Central memory CD8-positive, alpha-beta T cell (primary cell): ENCODE results near the gene EZH1.

Experiments
- ATAC-seq: fragments of 150-1000 bp; cut with Tn5 transposase; replicated peaks from 2 replicates; pipeline ENCODE4 v1.10.0; 2022; ENCODE audit warnings: mild to moderate bottlenecking, moderate FRiP score, moderate number of reproducible peaks; ENCODE audit not compliant: poor library complexity, severe bottlenecking; ENCODE audit errors: extremely low read depth
- DNase-seq, 2 donors: peaks; one replicate each; pipeline ENCODE4 v3.0.0; 2021; ENCODE audit warnings: low spot score in 2 of 2
- H3K27ac Mint-ChIP-seq: one replicate; pipeline ENCODE4 v1.8.0; 2022; ENCODE audit warnings: low read depth, mild to moderate bottlenecking, moderate library complexity, mixed read lengths
- H3K27me3 Mint-ChIP-seq: one replicate; pipeline ENCODE4 v1.8.0; 2022; ENCODE audit warnings: mixed read lengths
- H3K36me3 Mint-ChIP-seq: one replicate; pipeline ENCODE4 v1.8.0; 2022; ENCODE audit warnings: mild to moderate bottlenecking, moderate library complexity, mixed read lengths; ENCODE audit not compliant: insufficient read depth
- H3K4me1 Mint-ChIP-seq: one replicate; pipeline ENCODE4 v1.8.0; 2022; ENCODE audit warnings: mixed read lengths
- H3K4me3 Mint-ChIP-seq: one replicate; pipeline ENCODE4 v1.8.0; 2022; ENCODE audit warnings: mild to moderate bottlenecking, moderate library complexity, mixed read lengths
- H3K9me3 Mint-ChIP-seq: one replicate; pipeline ENCODE4 v1.8.0; 2022; ENCODE audit warnings: mixed read lengths

EZH1 gene

DNA sequence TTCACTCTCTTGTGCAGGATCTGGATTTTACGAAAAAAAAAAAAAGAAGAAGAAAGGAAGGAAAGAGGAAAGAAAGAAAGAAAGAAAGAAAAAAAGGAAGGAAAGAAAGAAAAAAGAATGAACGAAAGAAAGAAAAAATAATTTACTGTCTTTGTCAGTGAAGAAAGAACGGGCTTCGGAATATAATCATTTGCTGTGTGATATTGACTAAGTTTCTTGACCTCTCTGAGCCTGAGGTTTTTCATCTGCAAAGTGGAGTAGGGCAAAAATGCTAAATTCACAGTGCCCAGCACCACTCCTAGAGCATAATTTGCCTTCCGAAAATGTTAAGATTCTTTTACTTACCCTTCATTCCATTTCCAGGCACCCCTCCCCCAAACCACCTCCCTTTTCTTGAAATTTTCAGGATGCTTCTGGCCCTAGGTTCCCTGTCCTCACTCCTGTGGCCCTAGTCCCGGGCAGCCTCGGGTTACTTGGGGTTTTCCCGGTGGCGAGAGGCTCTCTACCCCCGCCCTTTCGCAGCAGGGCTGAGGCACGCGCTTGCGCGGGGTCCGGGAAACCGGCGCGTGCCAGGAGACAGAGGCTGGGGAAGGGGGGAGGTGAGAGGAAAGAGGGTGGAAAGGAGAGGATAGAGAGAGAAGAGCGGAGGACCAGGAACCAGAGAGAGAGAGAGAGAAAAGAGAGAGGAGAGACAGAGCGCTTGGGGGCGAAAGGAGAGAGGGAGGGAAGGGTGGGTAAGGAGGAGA lies 62.7 kb downstream of the EZH1 start, which contains the start of gene CNTNAP1:
Gene CNTNAP1, plus strand, starts transcription at position 556 of the 746 bp plus-strand sequence. CDS start 299 bp downstream, outside the sequence.
- Mint-ChIP-seq H3K9me3 (no peaks in the 10 kb centered on the region), H3K4me3 (peak within 1 kb of the TSS; percentile 59), H3K27ac (peak within 1 kb of the TSS; percentile 46), H3K27me3 (peaks cover 36% of the 10 kb centered on the region), H3K4me1 (peaks cover 52% of the 10 kb centered on the region), H3K36me3 (peaks cover 13% of the 10 kb centered on the region)
- ATAC-seq, result no peak
- DNase-seq, result no peak

DNA sequence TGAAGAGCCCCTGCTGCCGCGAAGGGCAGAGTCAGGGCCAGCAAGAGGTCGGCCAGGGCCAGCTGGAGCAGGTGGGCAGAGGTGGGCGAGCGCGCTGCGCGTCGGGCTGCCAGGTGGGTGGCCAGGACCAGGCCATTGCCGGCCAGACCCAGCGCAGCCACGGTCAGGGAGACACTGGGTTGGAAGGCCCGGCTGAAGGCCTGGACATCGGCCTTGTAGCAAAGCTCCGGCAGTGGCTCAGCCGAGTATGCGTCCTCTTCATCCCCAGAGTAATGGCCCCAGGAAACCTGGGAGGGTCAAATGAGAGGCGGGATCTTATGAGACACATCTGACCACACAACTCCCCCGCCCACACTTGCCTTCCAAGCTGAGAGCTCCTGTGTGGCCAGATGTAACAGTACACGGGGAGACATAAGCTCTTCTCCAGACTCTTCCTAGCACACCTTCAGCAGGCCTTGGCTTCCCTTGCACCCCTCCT lies 64.5 kb downstream of the EZH1 start:
- Mint-ChIP-seq H3K4me3 (peak overlapping the region; percentile 85), H3K27me3 (peaks cover 48% of the 10 kb centered on the region), H3K9me3 (no peaks in the 10 kb centered on the region), H3K36me3 (peaks cover 12% of the 10 kb centered on the region), H3K27ac (peak overlapping the region; percentile 46), H3K4me1 (peaks cover 57% of the 10 kb centered on the region)
- no peak for ATAC-seq
- DNase-seq, result no peak

DNA sequence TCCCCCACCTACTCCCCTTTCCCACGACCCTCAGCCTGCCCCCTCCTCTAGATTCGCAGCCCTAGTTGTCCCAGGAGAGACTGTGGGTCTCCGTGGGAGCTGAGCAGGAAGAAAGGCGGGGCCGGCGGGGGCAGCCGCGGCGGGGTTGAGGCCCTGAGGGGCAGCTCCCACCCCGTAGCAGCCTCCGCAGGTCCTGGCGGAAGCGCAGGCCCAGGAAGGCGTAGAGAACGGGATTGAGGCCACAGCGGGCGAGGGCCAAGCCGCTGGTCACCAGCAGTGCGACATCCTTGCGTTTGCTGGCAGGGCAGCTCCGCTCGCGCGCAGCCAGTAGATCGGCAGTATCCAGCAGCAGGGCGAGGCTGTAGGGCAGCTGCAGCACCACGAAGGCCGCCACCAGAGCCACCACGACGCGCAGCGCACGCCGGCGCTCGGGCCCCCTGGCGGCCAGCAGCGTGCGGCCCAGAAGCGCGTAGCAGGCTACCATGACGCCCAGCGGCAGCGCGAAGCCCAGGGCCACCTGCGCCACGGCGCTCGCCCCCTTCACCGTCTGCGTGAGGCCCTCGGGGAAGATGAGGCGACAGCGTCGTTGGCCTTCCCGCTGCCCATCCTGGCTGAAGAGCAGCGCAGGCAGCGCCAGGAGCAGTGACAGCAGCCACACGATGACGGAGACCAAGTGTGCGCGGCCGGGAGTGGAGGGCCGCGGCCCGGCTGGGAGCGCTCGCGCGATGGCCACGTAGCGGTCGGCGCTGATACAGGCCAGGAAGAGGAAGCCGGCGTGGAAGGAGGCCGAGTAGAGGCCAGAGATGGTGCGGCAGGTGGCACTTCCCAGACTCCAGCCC lies 65.1 kb downstream of the EZH1 start:
- no peak overlapping the region for H3K27ac Mint-ChIP-seq
- peak overlapping the region; percentile 85 for H3K4me3 Mint-ChIP-seq
- H3K27me3 Mint-ChIP-seq, result peaks cover 52% of the 10 kb centered on the region
- peak; percentile 53 to 66 for DNase-seq
- H3K36me3 Mint-ChIP-seq, result peaks cover 12% of the 10 kb centered on the region
- peaks cover 61% of the 10 kb centered on the region for H3K4me1 Mint-ChIP-seq
- peak; percentile 61 for ATAC-seq
- no peaks in the 10 kb centered on the region for H3K9me3 Mint-ChIP-seq

DNA sequence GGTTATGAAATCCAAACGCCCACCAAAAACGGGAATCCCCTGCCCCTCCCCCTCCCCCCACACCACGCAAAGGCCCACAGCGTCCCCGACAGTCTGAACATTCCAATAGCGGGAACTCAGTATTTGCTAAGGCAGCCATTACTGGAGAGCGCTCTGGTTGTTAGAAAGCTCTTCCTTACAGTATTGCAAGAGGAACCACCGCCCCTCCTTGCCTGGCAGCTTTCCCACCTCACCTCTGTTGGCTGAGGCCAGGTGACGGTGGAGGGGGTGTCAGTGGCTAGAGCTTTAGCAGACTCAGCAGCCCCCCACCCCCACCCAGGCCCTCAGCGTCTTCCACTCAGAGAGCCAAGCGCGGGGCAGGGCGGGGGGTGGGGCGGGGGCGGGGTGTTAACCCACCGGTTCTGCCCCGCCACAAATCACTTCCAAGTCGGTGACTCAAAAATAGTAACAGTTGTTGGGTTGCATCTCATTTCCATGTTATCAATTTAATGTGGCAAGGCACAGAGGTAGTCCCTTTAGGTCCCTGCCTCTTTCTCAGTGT lies 65.8 kb downstream of the EZH1 start:
- peaks cover 59% of the 10 kb centered on the region for H3K27me3 Mint-ChIP-seq
- peak; percentile 4 for ATAC-seq
- peaks cover 68% of the 10 kb centered on the region for H3K4me1 Mint-ChIP-seq
- peak overlapping the region; percentile 85 for H3K4me3 Mint-ChIP-seq
- no peak for DNase-seq
- peaks cover 11% of the 10 kb centered on the region for H3K36me3 Mint-ChIP-seq
- no peak overlapping the region for H3K27ac Mint-ChIP-seq
- no peaks in the 10 kb centered on the region for H3K9me3 Mint-ChIP-seq

DNA sequence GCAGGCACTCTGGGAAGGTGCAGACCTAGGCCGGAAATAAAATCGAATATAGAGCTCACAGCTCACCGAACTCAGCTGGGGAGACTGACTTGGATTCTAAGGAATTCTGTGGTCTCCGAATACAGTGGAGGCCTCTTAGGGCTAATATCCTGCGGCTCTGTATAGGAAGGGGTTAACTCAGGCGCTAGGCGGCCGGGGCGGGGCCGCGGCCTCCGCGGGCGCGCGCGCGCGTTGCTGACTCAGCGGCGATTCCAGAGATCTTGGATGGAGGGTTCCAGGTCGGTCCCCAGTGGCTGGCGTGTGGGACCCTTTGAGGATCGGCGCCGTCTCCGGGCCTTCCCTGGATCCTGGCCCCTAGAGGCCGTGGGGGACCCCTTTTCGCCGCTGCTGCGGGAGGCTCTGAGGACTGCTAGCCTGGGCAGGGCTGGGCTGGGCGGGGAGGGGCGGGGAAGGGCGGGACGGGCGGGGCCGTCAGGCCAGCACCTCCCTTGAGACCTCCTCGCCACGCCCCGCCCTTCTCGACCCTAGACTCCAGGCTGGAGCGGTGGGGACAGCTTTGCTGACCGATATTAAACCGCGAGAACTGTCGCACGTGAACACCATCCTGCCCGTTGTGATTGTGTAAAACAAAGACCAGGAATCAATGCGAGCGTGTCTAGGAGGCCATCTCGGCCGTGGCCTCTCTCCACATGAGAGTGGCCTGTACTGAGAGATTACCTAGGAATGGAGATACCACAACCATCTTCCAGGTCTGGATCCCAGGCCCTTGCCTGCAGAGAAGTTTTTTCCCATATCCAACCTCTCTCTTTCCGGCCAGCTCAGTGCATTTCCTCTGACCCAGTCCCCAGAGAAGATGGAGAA lies 66.7 kb downstream of the EZH1 start:
- H3K9me3 Mint-ChIP-seq, result no peaks in the 10 kb centered on the region
- H3K36me3 Mint-ChIP-seq, result peaks cover 11% of the 10 kb centered on the region
- H3K4me3 Mint-ChIP-seq, result peak overlapping the region; percentile 85
- peaks cover 54% of the 10 kb centered on the region for H3K27me3 Mint-ChIP-seq
- peaks cover 62% of the 10 kb centered on the region for H3K4me1 Mint-ChIP-seq
- H3K27ac Mint-ChIP-seq, result no peak overlapping the region
- peak; percentile 11 for ATAC-seq
- peak; percentile 50 for DNase-seq

DNA sequence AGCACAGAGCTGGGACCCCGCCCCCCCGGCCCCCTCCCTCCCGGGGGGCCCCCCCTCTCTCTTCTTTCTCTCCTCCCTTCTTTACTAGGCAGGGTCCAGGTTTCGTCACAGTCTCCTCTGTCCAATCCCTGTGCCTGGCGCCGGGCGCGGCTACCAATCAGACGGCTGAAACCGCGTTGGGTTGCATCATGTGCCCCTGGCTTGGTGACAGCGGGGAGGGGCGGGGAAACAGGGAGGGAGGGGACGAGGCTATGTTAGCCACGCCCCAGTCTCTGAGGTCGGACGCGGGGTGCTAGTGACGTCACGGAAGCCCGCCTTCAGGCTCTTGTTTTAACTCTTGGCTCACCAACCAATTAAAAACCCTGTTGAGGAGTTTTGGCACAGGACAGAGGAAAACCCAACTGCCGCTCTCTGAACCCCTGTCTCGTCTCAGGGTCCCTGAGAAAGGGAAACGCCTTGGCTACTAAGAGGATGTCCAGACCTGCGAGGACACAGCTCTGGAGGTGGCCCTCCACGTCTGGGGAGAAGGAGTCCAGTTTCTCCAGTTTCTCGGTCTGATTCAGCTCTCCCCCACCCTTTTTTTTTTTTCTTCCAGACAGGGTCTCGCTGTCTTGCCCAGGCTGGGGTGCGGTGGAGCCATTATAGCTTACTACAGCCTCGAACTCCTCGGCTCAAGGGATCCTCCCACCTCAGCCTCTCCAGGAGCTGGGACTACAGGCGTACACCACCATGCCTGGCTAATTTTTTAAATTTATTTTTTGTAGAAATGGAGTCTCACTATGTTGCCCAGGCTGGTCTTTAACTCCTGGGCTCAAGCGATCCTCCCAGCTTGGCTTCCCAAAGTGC lies 67.6 kb downstream of the EZH1 start:
- H3K27me3 Mint-ChIP-seq, result peaks cover 45% of the 10 kb centered on the region
- H3K4me1 Mint-ChIP-seq, result peaks cover 53% of the 10 kb centered on the region
- peak overlapping the region; percentile 80 for H3K27ac Mint-ChIP-seq
- ATAC-seq, result peak; percentile 81
- peak; percentile 81 to 92 for DNase-seq
- H3K4me3 Mint-ChIP-seq, result peak overlapping the region; percentile 85
- H3K36me3 Mint-ChIP-seq, result peaks cover 11% of the 10 kb centered on the region
- no peaks in the 10 kb centered on the region for H3K9me3 Mint-ChIP-seq

DNA sequence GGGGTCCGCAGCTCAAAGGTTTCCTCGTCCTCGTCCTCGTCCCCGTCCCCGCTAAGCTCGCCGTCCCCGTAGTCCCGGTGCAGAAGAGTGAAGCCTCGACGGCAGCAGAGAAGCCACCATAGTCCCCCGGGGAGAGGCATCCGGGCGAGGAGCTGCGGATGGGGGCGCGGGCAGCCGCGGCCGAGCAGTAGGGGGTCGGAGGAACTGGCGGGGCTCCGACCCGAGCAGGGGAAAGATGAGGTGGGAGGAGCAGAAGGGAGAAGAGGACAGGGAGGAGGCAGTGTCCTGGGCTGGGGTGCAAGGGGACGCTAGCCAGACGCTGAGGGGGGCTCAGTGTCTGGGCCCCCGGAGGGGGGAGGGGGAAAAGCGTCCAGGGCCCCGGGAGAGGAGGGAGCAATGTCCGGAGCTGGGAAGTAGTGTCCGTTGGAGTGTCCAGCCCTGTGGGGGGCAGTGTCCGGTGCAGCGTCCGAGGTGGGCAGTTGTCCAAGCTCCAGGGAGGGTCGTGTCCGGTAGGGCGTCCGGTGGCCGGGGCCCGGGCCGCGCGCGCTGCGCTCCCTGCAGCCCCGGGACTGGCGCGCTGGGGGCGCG lies 68.3 kb downstream of the EZH1 start, which contains the start of gene PLEKHH3:
Gene PLEKHH3, minus strand, starts transcription at position 571 of the 588 bp plus-strand sequence. Its CDS starts 431 bp downstream, at position 140.
- H3K4me1 Mint-ChIP-seq, result peaks cover 49% of the 10 kb centered on the region
- peaks cover 11% of the 10 kb centered on the region for H3K36me3 Mint-ChIP-seq
- peaks cover 44% of the 10 kb centered on the region for H3K27me3 Mint-ChIP-seq
- no peaks in the 10 kb centered on the region for H3K9me3 Mint-ChIP-seq
- peak within 1 kb of the TSS; percentile 80 for H3K27ac Mint-ChIP-seq
- ATAC-seq (no peak), DNase-seq (no peak)
- H3K4me3 Mint-ChIP-seq, result peak within 1 kb of the TSS; percentile 85

DNA sequence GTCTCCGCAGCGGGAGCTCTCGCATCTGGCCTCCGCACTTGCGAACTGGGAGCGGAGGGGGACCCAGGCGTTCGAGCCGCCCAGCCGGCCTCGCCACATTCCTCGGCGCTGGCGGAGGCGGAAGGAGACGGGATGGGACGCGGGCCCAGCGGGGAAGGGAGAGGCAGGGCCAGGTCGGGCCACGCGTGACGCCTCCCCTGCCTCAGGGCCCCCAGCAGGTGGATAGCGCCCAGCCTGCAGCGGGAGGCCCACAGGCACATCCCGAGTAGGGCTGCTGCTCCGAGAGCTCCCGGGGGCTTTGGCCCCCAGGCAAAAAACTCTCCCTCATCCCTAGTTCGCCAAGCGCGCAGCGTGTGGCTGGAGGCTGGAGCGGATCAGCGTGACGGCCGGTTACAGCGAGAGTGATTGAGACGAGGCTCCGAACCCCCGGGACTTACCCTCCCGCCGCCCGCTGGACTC lies 68.8 kb downstream of the EZH1 start:
- H3K4me3 Mint-ChIP-seq, result peak overlapping the region; percentile 85
- no peaks in the 10 kb centered on the region for H3K9me3 Mint-ChIP-seq
- H3K4me1 Mint-ChIP-seq, result peaks cover 48% of the 10 kb centered on the region
- H3K27ac Mint-ChIP-seq, result no peak overlapping the region
- peaks cover 44% of the 10 kb centered on the region for H3K27me3 Mint-ChIP-seq
- no peak for ATAC-seq
- no peak for DNase-seq
- H3K36me3 Mint-ChIP-seq, result peaks cover 12% of the 10 kb centered on the region

DNA sequence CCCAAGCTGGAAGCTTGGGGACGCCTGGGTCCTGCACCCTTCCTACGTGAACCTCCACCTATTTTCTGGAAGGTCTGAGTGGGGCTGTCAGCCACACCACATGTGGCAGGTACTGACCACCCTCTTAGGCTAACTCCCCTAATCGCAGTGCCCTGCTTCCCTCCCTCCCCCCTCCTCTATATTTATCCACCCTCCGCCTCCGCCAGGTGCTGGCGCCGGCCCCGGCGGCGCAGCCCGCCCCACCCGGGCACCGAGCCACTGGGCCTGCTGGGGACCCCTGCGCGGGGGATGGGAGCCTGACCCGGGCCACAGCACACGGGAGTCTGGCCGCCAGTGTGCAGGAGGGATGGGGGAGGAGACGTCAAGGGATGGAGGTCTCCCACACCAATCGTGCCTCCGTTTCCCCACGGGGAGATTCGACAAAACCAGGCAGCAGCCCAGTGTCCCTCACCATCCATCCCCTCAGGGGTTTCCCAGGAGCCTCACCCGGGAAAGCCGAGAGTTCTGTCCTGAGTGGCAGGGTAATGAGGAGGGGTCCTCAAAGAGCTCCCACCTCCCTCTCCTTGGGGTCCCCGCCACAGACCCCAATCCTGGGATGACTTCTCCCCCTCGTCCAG lies 69.4 kb downstream of the EZH1 start:
- ATAC-seq, result no peak
- Mint-ChIP-seq H3K36me3 (peaks cover 11% of the 10 kb centered on the region), H3K27me3 (peaks cover 39% of the 10 kb centered on the region), H3K27ac (no peak overlapping the region), H3K4me3 (no peak overlapping the region), H3K4me1 (peaks cover 49% of the 10 kb centered on the region), H3K9me3 (no peaks in the 10 kb centered on the region)
- no peak for DNase-seq

DNA sequence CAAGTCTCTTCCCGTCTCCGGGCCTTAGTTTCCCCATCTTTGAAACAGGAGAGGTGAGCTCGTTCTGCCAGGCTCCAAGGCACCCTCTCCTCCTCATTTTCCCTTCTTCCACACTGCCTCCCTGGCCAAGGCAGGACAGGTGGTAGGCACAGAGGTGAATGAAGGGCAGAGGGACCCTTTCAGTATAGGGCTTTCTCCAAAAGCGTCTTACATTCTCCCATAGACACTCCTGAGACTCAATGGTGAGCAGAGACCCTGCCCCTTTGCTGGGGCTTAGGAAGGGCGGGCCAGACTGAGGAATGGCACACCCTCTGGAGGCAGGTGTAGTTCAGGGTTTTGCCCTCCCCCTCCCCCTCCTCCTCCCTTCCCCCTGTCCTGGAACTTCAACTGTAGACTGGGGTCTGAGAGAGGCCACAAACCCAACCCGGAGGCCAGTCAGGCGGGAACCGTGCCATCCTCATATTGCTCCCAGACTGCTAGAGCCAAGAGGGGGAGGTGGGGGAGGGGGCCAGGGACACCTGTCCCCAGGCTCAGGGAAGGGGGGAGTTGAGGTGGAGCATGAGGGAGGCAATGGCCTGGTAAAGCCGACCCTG lies 70.0 kb downstream of the EZH1 start:
- Mint-ChIP-seq H3K9me3 (no peaks in the 10 kb centered on the region), H3K27me3 (peaks cover 39% of the 10 kb centered on the region), H3K36me3 (peaks cover 11% of the 10 kb centered on the region), H3K4me3 (peak overlapping the region; percentile 57), H3K27ac (no peak overlapping the region), H3K4me1 (peaks cover 50% of the 10 kb centered on the region)
- no peak for DNase-seq
- ATAC-seq, result no peak
